HG03066 (cell line): Measurements from ENCODE around the gene TFB1M.
"Not testable (repeated sequence)": the region's sequence is repeated elsewhere in the genome, so short reads cannot be mapped to it uniquely, and the experiment has no call there.

Experiments
- ATAC-seq: cut with Tn5 transposase; IDR thresholded peaks from one replicate; pipeline ENCODE4 v1.9.1; 2021; ENCODE audit warnings: low read depth; ENCODE audit not compliant: unreplicated experiment

The TFB1M gene

DNA sequence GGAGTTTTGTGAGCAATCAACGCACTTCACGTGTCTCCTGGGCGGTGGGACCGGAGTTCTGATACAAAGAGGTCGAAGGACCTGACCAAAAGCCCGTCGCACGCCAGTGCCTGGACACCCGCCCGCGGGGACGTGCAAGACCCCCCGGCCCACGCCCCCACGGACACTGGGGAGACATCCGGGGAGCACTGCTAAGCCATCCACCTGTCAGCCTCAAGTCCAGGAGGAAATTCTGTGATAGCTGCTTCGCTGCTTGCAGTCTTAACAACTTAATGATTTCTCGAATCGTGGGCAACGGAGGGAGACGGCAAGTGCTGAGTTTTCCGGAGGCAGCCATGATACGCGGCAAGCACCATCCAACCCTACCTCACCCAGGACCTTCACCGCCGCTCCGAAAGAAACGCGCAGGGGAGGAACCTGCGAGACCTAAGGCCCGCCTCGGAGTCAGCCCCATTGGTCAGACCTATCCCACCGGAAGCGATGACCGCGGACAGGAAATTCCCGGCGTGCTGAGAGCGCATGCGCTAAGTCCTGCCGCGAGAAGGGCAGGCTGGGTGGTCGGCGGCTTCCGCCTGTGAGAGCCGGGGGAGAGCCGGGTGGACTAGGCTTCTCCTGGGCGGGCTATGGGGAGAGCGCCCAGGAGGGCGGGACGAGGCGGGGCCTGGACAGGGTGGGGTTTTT is at the start of gene TFB1M:
Gene TFB1M, minus strand, starts transcription at position 393 of the 681 bp plus-strand sequence. Its CDS starts 56 bp downstream, at position 337.
- peak; percentile 94 for ATAC-seq

DNA sequence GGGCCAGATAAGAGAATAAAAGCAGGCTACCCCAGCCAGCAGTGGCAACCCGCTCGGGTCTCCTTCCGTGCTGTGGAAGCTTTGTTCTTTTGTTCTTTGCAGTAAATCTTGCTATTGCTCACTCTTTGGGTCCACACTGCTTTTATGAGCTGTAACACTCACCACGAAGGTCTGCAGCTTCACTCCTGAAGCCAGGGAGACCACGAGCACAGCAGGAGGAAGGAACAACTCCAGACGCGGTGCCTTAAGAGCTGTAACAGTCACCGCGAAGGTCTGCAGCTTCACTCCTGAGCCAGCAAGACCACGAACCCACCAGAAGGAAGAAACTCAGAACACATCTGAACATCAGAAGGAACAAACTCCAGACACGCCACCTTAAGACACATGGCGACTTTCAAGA is 49.7 kb upstream of the TFB1M start:
- ATAC-seq: not testable (repeated sequence)

DNA sequence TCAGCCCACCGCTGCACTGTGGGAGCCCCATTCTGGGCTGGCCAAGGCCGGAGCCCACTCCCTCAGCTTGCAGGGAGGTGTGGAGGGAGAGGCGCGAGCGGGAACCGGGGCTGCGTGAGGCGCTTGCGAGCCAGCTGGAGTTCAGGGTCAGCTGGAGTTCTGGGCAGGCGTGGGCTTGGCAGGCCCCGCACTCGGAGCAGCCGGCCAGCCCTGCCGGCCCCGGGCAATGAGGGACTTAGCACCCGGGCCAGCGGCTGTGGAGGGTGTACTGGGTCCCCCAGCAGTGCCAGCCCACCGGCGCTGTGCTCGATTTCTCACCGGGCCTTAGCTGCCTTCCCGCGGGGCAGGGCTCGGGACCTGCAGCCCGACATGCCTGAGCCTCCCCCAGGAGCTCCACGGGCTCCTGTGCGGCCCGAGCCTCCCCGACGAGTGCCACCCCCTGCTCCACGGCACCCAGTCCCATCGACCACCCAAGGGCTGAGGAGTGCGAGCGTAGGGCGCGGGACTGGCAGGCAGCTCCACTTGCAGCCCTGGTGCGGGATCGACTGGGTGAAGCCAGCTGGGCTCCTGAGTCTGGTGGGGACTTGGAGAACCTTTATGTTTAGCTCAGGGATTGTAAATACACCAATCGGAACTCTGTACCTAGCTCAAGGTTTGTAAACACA is 48.8 kb upstream of the TFB1M start:
- ATAC-seq: not testable (repeated sequence)

DNA sequence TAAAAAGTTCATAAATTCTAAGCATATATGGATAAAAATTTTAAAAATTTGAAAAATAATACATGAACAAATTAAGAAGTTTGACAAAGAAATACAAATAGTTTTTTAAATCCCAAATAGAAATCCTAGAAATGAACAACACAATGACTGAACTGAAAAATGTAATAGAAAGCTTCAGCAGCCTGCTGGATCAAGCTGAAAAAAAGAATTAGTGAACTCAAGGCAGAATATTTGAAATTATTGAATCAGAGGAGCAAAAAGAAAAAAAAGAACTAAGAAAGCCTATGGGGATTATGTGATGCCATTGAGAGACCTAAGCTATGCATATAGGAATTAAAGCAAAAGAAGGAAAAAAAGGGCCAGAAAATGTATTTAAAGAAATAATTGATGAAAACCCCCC is 39.9 kb upstream of the TFB1M start:
- no peak for ATAC-seq

DNA sequence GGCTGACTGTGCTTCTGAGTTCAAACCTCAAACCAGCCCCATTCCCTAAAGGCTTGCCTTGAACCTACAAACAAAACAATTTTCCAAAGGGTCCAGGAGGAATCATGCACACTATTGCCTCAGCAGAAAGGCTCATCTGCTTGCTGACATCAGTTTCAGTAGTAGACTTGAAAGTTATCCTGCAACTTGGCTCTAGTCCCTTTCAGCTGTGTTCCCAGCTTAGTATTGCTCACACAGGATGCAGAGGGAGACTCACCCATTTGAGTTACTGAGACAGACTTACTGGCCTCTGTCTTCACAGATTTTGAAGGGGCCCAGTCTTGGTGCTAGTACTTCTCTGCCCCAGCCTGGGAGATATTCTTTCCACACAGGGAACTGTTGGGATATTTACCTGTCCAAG is 38.5 kb upstream of the TFB1M start:
- no peak for ATAC-seq

DNA sequence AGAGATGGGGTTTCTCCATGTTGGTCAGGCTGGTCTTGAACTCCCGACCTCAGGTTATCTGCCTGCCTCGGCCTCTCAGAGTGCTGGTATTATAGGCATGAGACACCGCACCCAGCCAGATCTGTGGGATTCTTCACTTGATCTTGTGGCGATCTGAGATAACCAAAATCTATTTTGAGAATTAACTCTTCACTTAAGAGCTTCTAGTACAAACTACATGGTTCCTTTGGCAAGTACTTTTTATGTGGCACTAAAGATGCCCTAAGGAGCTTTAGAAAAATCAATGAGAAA is 37.8 kb upstream of the TFB1M start:
- no peak for ATAC-seq

DNA sequence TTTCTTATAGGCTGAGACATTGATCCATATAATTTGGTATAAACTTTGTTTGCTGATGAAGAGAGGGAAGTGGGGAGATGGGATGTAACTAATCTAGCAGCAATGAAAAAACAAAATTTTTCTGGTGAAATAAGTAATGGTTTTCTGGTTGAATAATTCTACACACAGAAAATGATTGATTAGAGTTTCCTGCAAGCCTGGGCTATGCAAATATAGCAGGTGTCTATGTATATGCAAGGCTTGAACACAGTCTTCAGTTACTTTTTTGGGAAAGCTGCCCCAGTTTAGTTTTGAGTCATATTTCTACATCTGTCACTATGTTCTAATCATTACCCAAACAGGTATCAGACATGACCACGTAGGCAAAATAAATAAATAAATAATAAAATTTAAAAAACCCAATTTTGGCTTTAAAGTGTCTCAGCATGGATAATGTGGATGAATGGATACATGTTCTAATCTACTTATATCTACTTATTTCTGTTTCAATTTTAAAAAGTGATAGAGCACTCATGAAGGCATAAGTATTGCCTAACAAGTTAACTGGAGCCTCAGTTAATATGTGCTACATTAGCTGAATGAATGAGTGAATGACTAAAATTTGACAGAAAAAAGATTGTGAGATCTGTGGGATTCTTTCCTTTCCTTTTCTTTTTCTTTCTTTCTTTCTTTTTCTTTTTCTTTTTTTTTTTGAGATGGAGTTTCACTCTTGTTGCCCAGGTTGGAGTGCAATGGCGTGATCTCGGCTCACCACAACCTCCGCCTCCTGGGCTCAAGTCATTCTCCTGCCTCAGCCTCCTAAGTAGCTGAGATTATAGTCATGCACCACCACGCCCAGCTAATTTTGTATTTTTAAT is 37.2 kb upstream of the TFB1M start:
- ATAC-seq: peak; percentile 95

DNA sequence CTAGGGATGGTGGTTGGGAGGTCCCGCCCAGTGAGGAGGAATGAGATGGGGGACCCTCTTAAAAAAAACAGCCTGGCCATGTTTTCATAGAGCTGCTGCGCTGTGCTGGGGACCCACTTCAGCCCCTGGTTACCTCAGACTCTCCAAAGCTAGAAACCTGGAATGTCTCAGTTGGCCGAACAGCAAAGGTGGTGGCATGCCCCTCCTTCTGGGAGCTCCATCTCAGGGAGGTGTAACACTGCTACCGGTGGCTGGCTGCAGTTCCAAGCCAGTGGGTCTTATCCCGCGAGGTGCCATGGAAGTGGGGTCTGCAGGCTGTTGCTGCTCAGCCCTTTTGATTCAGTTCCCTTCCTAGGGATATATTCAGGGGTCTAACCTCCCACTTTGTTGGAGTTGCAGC is 35.7 kb upstream of the TFB1M start:
- ATAC-seq: no peak

DNA sequence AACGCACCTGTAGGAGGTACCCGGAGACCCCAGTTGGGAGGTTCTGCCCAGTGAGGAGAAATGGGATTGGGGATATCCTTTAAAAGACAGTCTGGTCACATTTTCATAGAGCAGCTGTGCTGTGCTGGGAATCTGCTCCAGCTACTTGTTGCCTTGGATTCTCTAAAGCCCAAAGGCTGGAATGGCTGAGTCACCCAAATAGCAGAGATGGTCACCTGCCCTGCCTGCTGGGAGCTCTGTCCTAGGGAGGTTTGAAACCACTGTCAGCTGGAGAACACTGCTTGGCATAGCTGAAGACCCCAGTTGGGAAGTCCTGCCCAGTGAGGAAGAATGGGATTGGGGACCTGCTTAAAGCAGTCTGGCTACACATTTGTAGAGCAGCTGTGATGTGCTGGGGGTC is 34.8 kb upstream of the TFB1M start:
- no peak for ATAC-seq

DNA sequence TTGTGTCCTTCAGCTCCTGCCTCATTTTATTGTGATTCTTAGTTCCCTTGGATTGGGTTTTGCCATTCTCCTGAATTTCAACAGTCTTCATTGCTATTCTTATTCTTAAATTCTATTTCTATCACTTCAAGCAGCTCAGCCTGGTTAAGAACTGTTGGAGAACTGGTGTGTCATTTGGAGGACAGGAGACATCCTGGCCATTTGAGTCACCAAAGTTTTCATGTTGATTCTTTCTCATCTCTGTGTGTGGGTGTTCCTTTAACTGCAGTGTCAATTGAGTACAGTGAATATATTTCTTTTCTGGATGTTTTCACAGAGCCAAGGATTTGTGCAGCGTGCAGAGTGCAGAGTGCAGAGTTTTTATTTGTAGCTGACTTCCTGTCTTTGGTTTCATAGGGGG is 33.5 kb upstream of the TFB1M start:
- no peak for ATAC-seq

DNA sequence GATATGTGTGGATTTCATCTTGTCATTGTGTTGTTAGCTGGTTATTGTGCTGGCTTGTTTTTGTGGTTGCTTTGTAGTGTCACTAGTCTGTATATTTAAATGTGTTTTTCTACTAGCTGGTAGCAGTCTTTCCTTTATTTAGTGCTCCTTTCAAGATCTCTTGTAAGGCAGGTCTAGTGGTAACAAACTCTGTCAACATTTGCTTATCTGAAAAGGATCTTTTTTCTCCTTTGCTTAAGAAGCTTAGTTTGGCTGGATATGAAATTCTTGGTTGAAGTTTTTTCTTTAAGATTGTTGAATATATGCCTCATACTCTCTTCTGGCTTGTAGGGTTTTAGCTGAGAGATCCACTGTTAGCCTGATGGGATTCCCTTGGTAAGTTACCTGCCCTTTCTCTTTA is 32.7 kb upstream of the TFB1M start:
- ATAC-seq: no peak

DNA sequence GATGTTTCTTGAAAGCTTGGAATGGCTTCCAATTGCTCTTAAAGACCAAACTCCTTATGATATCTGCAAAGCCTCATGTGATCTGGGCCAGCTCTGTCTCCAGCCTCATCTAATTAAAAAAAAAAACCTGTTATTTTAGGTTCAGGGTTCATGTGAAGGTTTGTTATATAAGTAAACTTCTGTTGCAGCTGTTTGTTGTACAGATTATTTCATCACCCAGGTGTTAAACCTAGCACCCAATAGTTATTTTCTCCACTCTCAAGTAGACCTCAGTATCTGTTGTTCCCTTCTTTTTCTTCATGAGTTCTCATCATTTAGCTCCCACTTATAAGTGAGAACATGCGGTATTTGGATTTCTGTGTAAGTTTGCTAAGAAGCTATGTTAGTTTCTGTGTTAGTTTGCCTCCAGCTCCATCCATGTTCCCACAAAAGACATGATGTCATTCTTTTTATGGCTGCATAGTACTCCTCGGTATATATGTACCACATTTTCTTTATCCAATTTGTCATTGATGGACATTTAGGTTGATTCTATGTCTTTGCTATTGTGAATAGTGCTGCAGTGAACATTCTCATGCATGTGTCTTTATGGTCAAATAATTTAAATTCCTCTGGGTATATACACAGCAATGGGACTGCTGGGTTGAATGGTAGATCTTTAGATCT is 30.2 kb upstream of the TFB1M start:
- no peak for ATAC-seq

DNA sequence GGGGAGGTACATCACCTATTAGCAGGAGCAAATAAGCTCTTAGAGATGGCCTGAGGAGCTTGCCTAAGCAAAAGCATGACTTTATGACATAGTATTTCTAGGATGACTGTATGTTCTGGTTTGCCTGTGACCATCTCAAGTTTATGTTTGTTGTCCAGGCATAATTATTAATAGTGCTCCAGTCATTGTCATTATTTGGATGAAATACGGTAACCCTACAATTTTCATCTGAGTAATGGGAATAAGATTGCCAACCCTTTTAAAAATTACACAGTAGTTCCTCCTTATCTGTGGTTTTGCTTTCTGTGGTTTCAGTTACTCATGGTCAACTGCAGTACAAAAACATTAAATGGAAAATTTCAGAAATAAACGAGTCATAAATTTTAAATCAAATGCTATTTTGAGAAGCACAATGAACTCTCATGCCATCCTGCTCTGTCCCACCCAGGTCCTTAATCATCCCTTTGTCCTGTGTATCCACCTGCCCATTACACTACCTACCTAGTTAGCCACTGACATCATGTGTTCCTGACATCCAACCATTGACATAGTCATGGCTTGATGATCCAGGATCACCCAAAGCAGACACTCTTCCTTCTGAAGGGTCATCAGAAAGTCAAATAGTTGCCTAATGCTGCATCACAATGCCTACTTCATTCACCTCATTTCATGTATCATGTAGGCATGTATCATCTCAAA is 27.0 kb upstream of the TFB1M start:
- no peak for ATAC-seq

DNA sequence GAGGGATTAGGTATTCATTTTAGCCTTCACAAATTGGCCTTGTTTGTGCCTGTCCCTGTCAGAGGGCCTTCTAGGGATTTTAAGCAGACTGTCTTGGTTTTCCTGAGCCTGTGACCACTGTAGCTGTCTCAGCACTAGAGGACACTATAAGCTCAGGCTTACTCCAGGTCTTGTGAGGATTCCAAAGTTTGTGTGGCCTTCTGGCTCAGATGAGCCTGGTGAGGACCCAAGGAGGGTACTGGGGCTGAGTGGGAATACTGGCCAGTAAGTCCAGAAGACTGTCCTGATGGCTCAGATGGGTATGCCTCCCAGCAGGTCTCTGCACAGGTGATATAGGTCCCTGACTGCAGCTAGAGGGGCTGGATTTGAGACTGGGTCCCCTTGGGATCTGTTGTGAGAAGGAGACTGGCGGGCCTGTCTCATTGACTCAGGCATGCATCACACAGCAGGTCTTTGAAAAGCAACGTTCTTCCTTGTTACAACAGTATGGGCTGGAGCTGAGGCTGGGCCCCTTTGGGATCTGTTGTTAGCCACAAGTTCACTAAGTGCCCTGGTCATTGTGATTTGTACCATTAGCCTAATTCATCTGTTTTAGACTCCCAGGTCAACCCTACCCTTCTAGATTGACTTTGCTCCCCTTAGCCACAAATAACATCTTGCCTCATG is 26.3 kb upstream of the TFB1M start:
- ATAC-seq: no peak

DNA sequence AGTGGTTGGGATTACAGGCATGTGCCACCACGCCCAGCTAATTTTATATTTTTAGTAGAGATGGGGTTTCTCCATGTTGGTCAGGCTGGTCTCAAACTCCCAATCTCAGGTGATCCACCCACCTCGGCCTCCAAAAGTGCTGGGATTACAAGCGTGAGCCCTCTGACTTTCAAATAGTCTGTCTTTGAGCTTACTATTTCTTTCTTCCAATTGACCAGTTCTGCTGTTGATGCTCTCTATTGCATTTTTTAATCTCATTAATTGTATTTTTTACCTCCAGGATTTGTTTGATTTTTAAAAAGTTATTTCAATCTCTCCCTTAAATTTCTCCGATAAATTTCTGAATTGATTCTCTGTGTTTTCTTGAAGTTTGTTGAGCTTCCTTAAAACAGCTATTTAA is 25.6 kb upstream of the TFB1M start:
- ATAC-seq: not testable (repeated sequence)

DNA sequence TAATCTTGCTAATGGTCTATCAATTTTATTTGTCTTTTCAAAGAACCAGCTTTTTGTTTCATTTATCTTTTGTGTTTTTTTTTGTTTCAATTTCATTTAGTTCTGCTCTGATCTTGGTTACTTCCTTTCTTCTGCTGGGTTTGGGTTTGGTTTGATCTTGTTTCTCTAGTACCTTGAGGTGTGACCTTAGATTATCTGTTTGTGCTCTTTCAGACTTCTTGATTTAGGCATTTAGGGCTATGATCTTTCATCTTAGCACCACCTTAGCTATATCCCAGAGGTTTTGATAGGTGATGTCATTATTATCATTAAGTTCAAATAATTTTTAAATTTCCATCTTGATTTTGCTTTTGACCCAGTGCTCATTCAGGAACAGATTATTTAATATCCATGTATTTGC is 24.0 kb upstream of the TFB1M start:
- ATAC-seq: not testable (repeated sequence)

DNA sequence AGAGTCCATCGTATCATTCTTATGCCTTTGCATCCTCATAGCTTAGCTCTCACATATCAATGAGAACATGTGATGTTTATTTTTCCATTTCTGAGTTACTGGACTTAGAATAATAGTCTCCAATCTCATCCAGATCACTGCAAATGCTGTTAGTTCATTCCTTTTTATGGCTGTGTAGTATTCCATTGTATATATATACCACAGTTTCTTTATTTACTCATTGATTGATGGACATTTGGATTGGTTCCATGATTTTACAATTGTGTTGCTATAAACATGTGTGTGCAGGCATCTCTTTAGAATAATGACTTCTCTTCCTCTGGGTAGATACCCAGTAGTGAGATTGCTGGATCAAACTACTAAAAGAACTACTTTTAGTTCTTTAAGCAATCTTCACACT is 21.0 kb upstream of the TFB1M start:
- ATAC-seq: no peak

DNA sequence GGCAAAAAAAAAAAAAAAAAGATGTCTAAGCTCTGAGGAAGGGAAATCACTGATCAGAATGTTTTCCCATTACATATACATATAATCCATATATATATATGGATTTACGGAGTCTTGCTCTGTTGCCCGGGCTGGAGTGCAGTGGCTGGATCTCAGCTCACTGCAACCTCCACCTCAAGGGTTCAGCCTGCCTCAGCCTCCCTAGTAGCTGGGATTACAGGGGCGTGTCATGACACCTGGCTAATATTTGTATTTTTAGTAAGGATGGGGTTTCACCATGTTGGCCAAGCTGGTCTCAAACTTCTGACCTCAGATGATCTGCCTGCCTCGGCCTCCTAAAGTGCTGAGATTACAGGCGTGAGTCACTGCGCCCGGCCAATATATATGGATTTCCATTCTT is 19.8 kb upstream of the TFB1M start:
- not testable (repeated sequence) for ATAC-seq

DNA sequence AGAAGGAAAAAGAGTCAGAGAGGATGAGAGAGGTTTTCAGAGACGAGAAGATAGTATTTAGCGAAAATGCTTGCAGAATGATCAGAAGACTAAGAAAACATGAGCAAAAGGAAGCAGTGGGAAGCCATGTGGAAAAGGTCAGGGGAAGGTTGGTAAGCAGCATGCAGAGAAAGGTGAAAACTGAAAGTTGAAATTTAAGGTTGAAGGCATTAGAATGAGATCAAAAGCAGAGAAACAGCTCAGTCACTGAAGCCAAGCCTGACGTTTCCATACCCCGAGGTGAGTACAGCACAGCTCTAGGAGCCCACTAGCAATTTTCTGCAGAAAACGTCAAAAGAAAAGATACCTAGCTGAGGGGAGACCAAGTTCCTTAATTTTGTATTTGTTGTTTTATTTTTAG is 19.1 kb upstream of the TFB1M start:
- ATAC-seq: no peak

DNA sequence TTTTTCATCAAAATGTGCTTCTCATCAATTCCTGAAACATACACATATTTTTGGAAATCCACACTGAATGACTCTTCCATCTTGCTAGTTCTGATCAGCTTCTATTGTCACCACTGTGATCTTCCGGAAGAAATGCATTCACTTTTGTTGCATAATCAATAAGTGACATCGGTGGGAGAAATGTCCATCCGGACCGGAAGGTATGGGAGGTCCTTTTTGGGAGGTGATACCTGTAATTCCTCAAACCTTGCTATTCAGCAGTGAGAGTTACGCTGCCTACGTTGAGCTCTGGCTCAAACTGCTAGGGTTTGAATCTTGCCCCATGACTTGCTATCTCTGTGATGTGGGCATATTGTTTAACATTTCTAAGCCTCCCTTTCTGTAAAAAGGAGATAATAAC is 16.6 kb upstream of the TFB1M start:
- ATAC-seq: no peak
